Vagina (tissue), 2 donors: Measurements from ENCODE around the gene P2RY2. TPM values are rescaled to one million over a fixed set of nuclear protein-coding genes. Genes with fewer than 3 reads are reported as not detected.

ENCODE experiments used
- DNase-seq, 2 donors: peaks; one replicate each; pipeline ENCODE4 v3.0.0-alpha.2; 2017; ENCODE audit errors: extremely low spot score in 2 of 2
- H3K27ac ChIP-seq: fragments of 200-600 bp; sonication (generic); one replicate; pipeline ENCODE4 v1.5.1; 2019
- H3K27me3 ChIP-seq: fragments of 200-600 bp; sonication (generic); one replicate; pipeline ENCODE4 v1.5.1; 2019
- H3K36me3 ChIP-seq, 2 donors: fragments of 200-600 bp; sonication (generic); one replicate each; pipeline ENCODE4 v1.5.1; 2017 to 2019
- H3K4me1 ChIP-seq: fragments of 200-600 bp; sonication (generic); one replicate; pipeline ENCODE4 v1.5.1; 2019
- H3K4me3 ChIP-seq, 2 donors: fragments of 200-600 bp; sonication (generic); 1 replicate in 1 of 2; 2 replicates in 1 of 2; pipeline ENCODE4 v1.5.1; 2016 to 2019
- H3K9me3 ChIP-seq: fragments of 200-600 bp; sonication (generic); one replicate; pipeline ENCODE4 v1.5.1; 2019
- CTCF ChIP-seq, 3 experiments: fragments of 450-650 bp in 2 of 3; fragments of 200-600 bp in 1 of 3; sonication (generic) in 1 of 3; IDR thresholded peaks; one replicate each; pipeline ENCODE4 v1.5.1; 2017 to 2019; ENCODE audit warnings: antibody characterized with exemption in 3 of 3, mild to moderate bottlenecking in 2 of 3, moderate library complexity in 2 of 3
- POLR2A ChIP-seq, 2 donors: fragments of 450-650 bp; IDR thresholded peaks; one replicate each; pipeline ENCODE4 v1.6.1; 2017; ENCODE audit warnings: antibody characterized with exemption in 2 of 2, mild to moderate bottlenecking in 2 of 2, moderate library complexity in 2 of 2
- POLR2AphosphoS5 ChIP-seq, 2 donors: sonication (generic); formaldehyde crosslinking; IDR thresholded peaks; one replicate each; pipeline ENCODE4 v1.9.0; 2017; ENCODE audit warnings: antibody characterized with exemption in 2 of 2, mild to moderate bottlenecking in 2 of 2, low read depth in 1 of 2; ENCODE audit not compliant: insufficient read depth in 1 of 2
- intact Hi-C: fragments of 100-400 bp; cut with DNase I; formaldehyde crosslinking; loops from one replicate; pipeline ENCODE4 v1.15.1; 2023
- total RNA-seq: library from RNA; depleted of rRNA; stranded (reverse); fragments of >200 nt; gene quantifications from one replicate; pipeline ENCODE4 v1.2.3, GENCODE V29; 2016

The P2RY2 gene
- total RNA-seq, 1 donor from 2014 or later = 27.3 TPM

GRCh38 chr11:73178681-73179080 lies 39.4 kb upstream of the P2RY2 start:
- Histone ChIP-seq H3K27me3 (no peaks in the 10 kb centered on the region), H3K9me3 (no peaks in the 10 kb centered on the region), H3K4me1 (peaks cover 23% of the 10 kb centered on the region), H3K4me3 (no peak overlapping the region), H3K36me3 (no peaks in the 10 kb centered on the region), H3K27ac (no peak overlapping the region)
- no peak for TF ChIP-seq CTCF (IDR thresholded peaks at IDR 0.05)
- no peak for TF ChIP-seq POLR2AphosphoS5 (IDR thresholded peaks at IDR 0.05; ENCODE audit: insufficient read depth in 1 of 2, low read depth in 1 of 2)
- DNase-seq = no peak
- intact Hi-C loops = loop anchor here (5.0 kb wide), 2 partner anchors 351 to 456 kb away; no protein-coding TSS in a partner anchor

- peaks cover 19% of the 10 kb centered on the region for H3K4me1 ChIP-seq
- DNase-seq = no peak
- no peaks in the 10 kb centered on the region for H3K9me3 ChIP-seq
- no peak overlapping the region for H3K4me3 ChIP-seq
- H3K27ac ChIP-seq = no peak overlapping the region
- no peaks in the 10 kb centered on the region for H3K36me3 ChIP-seq
- no peak for TF ChIP-seq CTCF (IDR thresholded peaks at IDR 0.05)
- no peaks in the 10 kb centered on the region for H3K27me3 ChIP-seq
- intact Hi-C loops = loop anchor here (5.0 to 10.0 kb wide), 2 partner anchors 59 to 102 kb away; no protein-coding TSS in a partner anchor
Measured at GRCh38 chr11:73182824-73183321, 35.2 kb upstream of the P2RY2 start.

DNA sequence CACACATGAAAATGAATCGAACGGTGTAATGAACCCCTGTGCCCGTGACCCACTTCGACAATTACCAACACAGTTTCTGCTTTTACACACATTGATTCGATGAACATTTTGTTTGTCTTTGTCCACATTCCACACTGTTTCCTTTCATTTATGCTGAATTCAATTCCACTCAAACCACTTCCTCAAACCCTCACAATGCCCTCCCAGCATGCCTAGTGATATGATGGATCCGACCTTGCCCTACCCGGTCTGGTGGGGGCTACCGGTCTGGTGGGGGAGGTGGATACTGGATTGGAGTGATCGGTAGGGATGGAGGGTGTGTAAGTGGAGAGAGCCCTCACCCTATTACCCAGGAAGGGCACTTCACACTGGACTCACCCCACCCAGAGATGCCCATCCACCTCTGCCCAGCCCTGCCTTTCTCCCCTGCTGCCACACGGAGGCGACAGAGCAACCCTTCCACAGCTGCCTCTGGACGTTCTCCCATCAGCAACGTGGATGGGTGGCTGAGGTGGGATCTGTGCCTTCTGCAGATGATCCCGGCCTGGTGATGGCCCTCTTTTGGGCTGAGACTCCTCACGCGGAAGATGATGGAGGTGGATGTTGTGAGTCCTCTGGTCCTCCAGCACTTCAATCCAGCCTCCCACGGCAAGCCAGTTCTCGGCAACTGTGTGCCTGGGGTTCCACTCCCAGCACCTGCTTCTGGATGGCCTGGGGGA lies 33.0 kb upstream of the P2RY2 start:
- Histone ChIP-seq H3K36me3 (no peaks in the 10 kb centered on the region), H3K4me3 (no peak overlapping the region), H3K27me3 (no peaks in the 10 kb centered on the region), H3K27ac (peak overlapping the region; percentile 56), H3K9me3 (no peaks in the 10 kb centered on the region), H3K4me1 (peaks cover 25% of the 10 kb centered on the region)
- TF ChIP-seq POLR2AphosphoS5 (IDR thresholded peaks at IDR 0.05; ENCODE audit: insufficient read depth in 1 of 2, low read depth in 1 of 2) (no peak), POLR2A (IDR thresholded peaks at IDR 0.05) (no peak), CTCF (IDR thresholded peaks at IDR 0.05) (peak; percentile 48 to 70 (median 65))
- DNase-seq = no peak
- intact Hi-C loops = loop anchor here (5.0 to 10.0 kb wide), 2 partner anchors 57 to 100 kb away; no protein-coding TSS in a partner anchor

GRCh38 chr11:73185680-73186293 lies 32.3 kb upstream of the P2RY2 start:
- H3K9me3 ChIP-seq = no peaks in the 10 kb centered on the region

More at GRCh38 chr11:73185680-73186293, 32.3 kb upstream of the P2RY2 start:
- H3K36me3 ChIP-seq = no peaks in the 10 kb centered on the region
- DNase-seq = no peak
- no peaks in the 10 kb centered on the region for H3K27me3 ChIP-seq
- H3K27ac ChIP-seq = peak overlapping the region; percentile 56
- peaks cover 30% of the 10 kb centered on the region for H3K4me1 ChIP-seq
- TF ChIP-seq POLR2AphosphoS5 (IDR thresholded peaks at IDR 0.05; ENCODE audit: insufficient read depth in 1 of 2, low read depth in 1 of 2) (no peak), POLR2A (IDR thresholded peaks at IDR 0.05) (no peak), CTCF (IDR thresholded peaks at IDR 0.05) (no peak)
- no peak overlapping the region for H3K4me3 ChIP-seq
- intact Hi-C loops = loop anchor here (10.0 kb wide), 1 partner anchor 99 kb away; no protein-coding TSS in a partner anchor
